Sigmoid colon (tissue), 4 donors: Measurements from ENCODE around the gene SBNO2.

Experiments used
- CTCF ChIP-seq, 4 experiments: fragments of 450-650 bp in 3 of 4; fragments of 200-600 bp in 1 of 4; IDR thresholded peaks; one replicate each; pipeline ENCODE4 v1.5.1; 2016 to 2019; ENCODE audit warnings: antibody characterized with exemption in 4 of 4, mild to moderate bottlenecking in 3 of 4, moderate library complexity in 2 of 4
- POLR2A ChIP-seq, 2 donors: fragments of 450-650 bp; IDR thresholded peaks; one replicate each; pipeline ENCODE4 v1.6.1; 2016; ENCODE audit warnings: antibody characterized with exemption in 2 of 2, mild to moderate bottlenecking in 2 of 2, moderate library complexity in 2 of 2
- POLR2AphosphoS5 ChIP-seq, 4 donors: sonication (generic); formaldehyde crosslinking; IDR thresholded peaks; one replicate each; pipeline ENCODE4 v1.6.1; 2017; ENCODE audit warnings: antibody characterized with exemption in 4 of 4

GRCh38 chr19:1183543-1184172 lies 9.6 kb upstream of the SBNO2 start:
- TF ChIP-seq CTCF (IDR thresholded peaks at IDR 0.05): no peak
- TF ChIP-seq POLR2A (IDR thresholded peaks at IDR 0.05): no peak
- no peak for TF ChIP-seq POLR2AphosphoS5 (IDR thresholded peaks at IDR 0.05)
